GM12878 (cell line): ENCODE results near the gene NCS1. TPM values are rescaled to one million over a fixed set of nuclear protein-coding genes. Genes with fewer than 3 reads are reported as not detected.

ENCODE experiments used
- ATAC-seq: fragments of 200-7000 bp; cut with Tn5 transposase; 3 replicates; pipeline ENCODE4 v1.9.1; 2020; ENCODE audit warnings: mild to moderate bottlenecking, moderate library complexity
- BruUV-seq: library from RNA; stranded (reverse); fragments of 400-500 nt; replicated peaks from 2 replicates; lab custom pipeline; 2021; lab: Mats Ljungman, UMichigan
- CTCF ChIA-PET: fragments of 300-600 bp; sonication (Branson Sonifier 250); formaldehyde crosslinking; extraction: SDS; loops from one replicate; lab custom pipeline; 2021; ENCODE audit warnings: inconsistent platforms; lab: Yijun Ruan, JAX
- POLR2A ChIA-PET: fragments of 350-600 bp; formaldehyde crosslinking; extraction: SDS; loops from one replicate; lab custom pipeline; 2021; ENCODE audit warnings: inconsistent platforms; lab: Charles Lee
- RAD21 ChIA-PET: fragments of 300-600 bp; sonication (Branson Sonifier 250); formaldehyde crosslinking; loops from one replicate; lab custom pipeline; 2023; ENCODE audit warnings: antibody characterized with exemption; ENCODE audit not compliant: unreplicated experiment; lab: Charles Lee
- SMC1A ChIA-PET: fragments of 300-600 bp; sonication (Branson Sonifier 250); formaldehyde crosslinking; loops from one replicate; lab custom pipeline; 2023; ENCODE audit not compliant: unreplicated experiment, uncharacterized antibody; lab: Charles Lee
- DNase-seq: peaks from one replicate; pipeline ENCODE4 v3.0.0-alpha.2; 2011; ENCODE audit warnings: low read depth, low spot score
- FAIRE-seq: peaks from 3 replicates; lab custom pipeline; 2011; peaks lifted over from hg19 to GRCh38; lab: Jason Lieb, UNC
- H2AFZ ChIP-seq: 2 replicates; pipeline ENCODE4 v1.6.0; 2011; ENCODE audit warnings: low read depth, low read length, control low read depth; ENCODE audit not compliant: control insufficient read depth
- H3K27ac ChIP-seq: 2 replicates; pipeline ENCODE4 v1.5.1; 2011; ENCODE audit warnings: control low read depth; ENCODE audit not compliant: control insufficient read depth, insufficient read depth
- H3K27me3 ChIP-seq, 2 experiments: replicated peaks in 1 of 2; 2 replicates each; pipeline versions ENCODE4 v1.6.0 to v1.6.1; 2011; ENCODE audit warnings: low read length in 1 of 2; ENCODE audit not compliant: control insufficient read depth in 2 of 2, insufficient read depth in 2 of 2
- H3K36me3 ChIP-seq, 2 experiments: 2 replicates each; pipeline ENCODE4 v1.5.1; 2011; ENCODE audit warnings: low read length in 1 of 2; ENCODE audit not compliant: control insufficient read depth in 2 of 2, insufficient read depth in 2 of 2
- H3K4me1 ChIP-seq: 2 replicates; pipeline ENCODE4 v1.6.1; 2011; ENCODE audit warnings: mild to moderate bottlenecking, low read length, moderate library complexity, mixed read lengths; ENCODE audit not compliant: control insufficient read depth, insufficient read depth
- H3K4me2 ChIP-seq: 2 replicates; pipeline ENCODE4 v1.6.0; 2011; ENCODE audit warnings: control low read depth; ENCODE audit not compliant: control insufficient read depth, insufficient read depth
- H3K4me3 ChIP-seq: fragments of 200-600 bp; sonication (generic); 2 replicates; pipeline ENCODE4 v1.5.1; 2016
- H3K79me2 ChIP-seq: 2 replicates; pipeline ENCODE4 v1.6.0; 2011; ENCODE audit warnings: low read length; ENCODE audit not compliant: control insufficient read depth, insufficient read depth
- H3K9ac ChIP-seq: 2 replicates; pipeline ENCODE4 v1.8.0; 2011; ENCODE audit warnings: low read length, control low read depth, mixed read lengths; ENCODE audit not compliant: control insufficient read depth, insufficient read depth
- H3K9me3 ChIP-seq: replicated peaks from 3 replicates; pipeline ENCODE4 v1.5.1; 2011; ENCODE audit warnings: mild to moderate bottlenecking, low read length; ENCODE audit not compliant: control insufficient read depth, insufficient read depth
- H4K20me1 ChIP-seq: 2 replicates; pipeline ENCODE4 v1.6.0; 2011; ENCODE audit not compliant: control insufficient read depth, insufficient read depth
- CREM ChIP-seq: IDR thresholded peaks from 2 replicates; pipeline ENCODE4 v1.6.1; 2014; ENCODE audit warnings: antibody characterized with exemption, low read depth
- HDAC6 ChIP-seq: fragments of 200-600 bp; sonication (generic); IDR thresholded peaks from one replicate; pipeline ENCODE4 v1.8.0; 2017; ENCODE audit warnings: antibody characterized with exemption; ENCODE audit not compliant: unreplicated experiment
- MYB ChIP-seq: fragments of 150-350 bp; IDR thresholded peaks from 2 replicates; pipeline ENCODE4 v1.6.1; 2014; ENCODE audit warnings: mild to moderate bottlenecking, low read depth, low read length, borderline replicate concordance
- NR2C1 ChIP-seq: fragments of 450-650 bp; IDR thresholded peaks from 2 replicates; pipeline ENCODE4 v1.6.1; 2017; ENCODE audit warnings: antibody characterized with exemption, mild to moderate bottlenecking, moderate library complexity
- RUNX3 ChIP-seq: IDR thresholded peaks from 2 replicates; pipeline ENCODE4 v1.6.1; 2012; ENCODE audit warnings: low read length, inconsistent platforms
- SUPT20H ChIP-seq: IDR thresholded peaks from 2 replicates; pipeline ENCODE4 v1.6.1; 2011; ENCODE audit warnings: low read depth, mild to moderate bottlenecking, low read length, moderate library complexity, borderline replicate concordance; ENCODE audit not compliant: control insufficient read depth
- TCF3 ChIP-seq: IDR thresholded peaks from 2 replicates; pipeline ENCODE4 v1.6.1; 2012; ENCODE audit warnings: low read depth, mild to moderate bottlenecking, low read length, borderline replicate concordance; ENCODE audit not compliant: insufficient read depth
- whole genome bisulfite sequencing: methylation state at CpG from one replicate; pipeline ENCODE4 v1.1.6; 2016; ENCODE audit warnings: low lambda C conversion rate; ENCODE audit not compliant: insufficient replicate concordance, insufficient coverage; ENCODE audit errors: missing lambda C conversion rate; 5-methylcytosine and 5-hydroxymethylcytosine counted together
- in situ Hi-C: fragments of 300-500 bp; cut with MboI; formaldehyde crosslinking; loops from 9 replicates; pipeline ENCODE4 v1.14.3; 2018; ENCODE audit warnings: mixed read lengths
- intact Hi-C: fragments of 100-400 bp; cut with micrococcal nuclease; formaldehyde crosslinking; loops from one replicate; pipeline ENCODE4 v1.14.2; 2022; ENCODE audit not compliant: unreplicated experiment
- polyA plus RNA-seq, 11 experiments: library from polyadenylated mRNA; depleted of rRNA in 4 of 11; unstranded in 6 of 11; stranded (reverse) in 5 of 11; fragments of >200 nt; fragmentation: Nextera tagmentation in 4 of 11; fragmentation: Illumina TruSeq in 1 of 11; extraction: Ambion mirVana in 4 of 11; extraction: Trizol in 1 of 11; gene quantifications; 1 replicate in 1 of 11; 2 replicates in 10 of 11; pipeline versions ENCODE4 v1.2.1 to v1.2.3, GENCODE V29; 2011 to 2016; ENCODE audit warnings: inconsistent platforms in 2 of 11, missing spikeins in 2 of 11, low read depth in 1 of 11
- total RNA-seq, 4 experiments: library from RNA; depleted of rRNA in 3 of 4; stranded (reverse); fragments of >200 nt in 3 of 4; fragmentation: Illumina TruSeq in 1 of 4; extraction: Trizol in 1 of 4; gene quantifications; 2 replicates each; pipeline versions ENCODE4 v1.2.1 to v1.2.3, GENCODE V29; 2013 to 2021
- TF ChIP-seq, protein P1 (sequence below): fragments of 150-350 bp; IDR thresholded peaks from 2 replicates; pipeline ENCODE4 v1.6.1; 2014; ENCODE audit warnings: mild to moderate bottlenecking, low read depth, low read length
- TF ChIP-seq, protein P2 (sequence below): IDR thresholded peaks from 2 replicates; pipeline ENCODE4 v1.6.1; 2012; ENCODE audit warnings: low read depth, low read length, improper control_type of control experiment
- TF ChIP-seq, protein P3 (sequence below): fragments of 450-650 bp; IDR thresholded peaks from 2 replicates; pipeline ENCODE4 v1.6.1; 2014; ENCODE audit warnings: mild to moderate bottlenecking
- TF ChIP-seq, protein P4 (sequence below): fragments of 450-650 bp; formaldehyde crosslinking; IDR thresholded peaks from 2 replicates; pipeline ENCODE4 v1.4.0; 2022; ENCODE audit warnings: mild to moderate bottlenecking, moderate library complexity
- TF ChIP-seq, protein P5 (sequence below): fragments of 450-650 bp; IDR thresholded peaks from 2 replicates; pipeline ENCODE4 v1.6.1; 2017; ENCODE audit warnings: borderline replicate concordance

NCS1 gene
- total and polyA plus RNA-seq, 10 of the 15 experiments (the other 5 are each of a cell fraction or from before 2014, with no cell fraction given) = 0.04 to 0.22 (median 0.06) TPM; not detected in 4

DNA sequence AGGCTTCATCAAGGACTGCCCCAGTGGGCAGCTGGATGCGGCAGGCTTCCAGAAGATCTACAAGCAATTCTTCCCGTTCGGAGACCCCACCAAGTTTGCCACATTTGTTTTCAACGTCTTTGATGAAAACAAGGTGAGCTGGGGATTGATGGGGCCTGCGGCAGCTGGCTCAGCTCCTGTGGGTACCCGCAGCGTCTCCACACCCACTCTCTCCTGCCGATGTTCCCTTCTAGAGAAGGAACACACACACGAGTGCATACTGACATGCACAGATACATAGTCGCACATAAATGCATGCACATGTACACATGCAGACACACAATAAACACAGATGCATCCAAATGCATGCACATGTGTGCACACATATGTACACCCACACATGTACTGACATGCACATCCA lies 45.6 kb downstream of the NCS1 start (continued):
- TF ChIP-seq, protein P1, sequence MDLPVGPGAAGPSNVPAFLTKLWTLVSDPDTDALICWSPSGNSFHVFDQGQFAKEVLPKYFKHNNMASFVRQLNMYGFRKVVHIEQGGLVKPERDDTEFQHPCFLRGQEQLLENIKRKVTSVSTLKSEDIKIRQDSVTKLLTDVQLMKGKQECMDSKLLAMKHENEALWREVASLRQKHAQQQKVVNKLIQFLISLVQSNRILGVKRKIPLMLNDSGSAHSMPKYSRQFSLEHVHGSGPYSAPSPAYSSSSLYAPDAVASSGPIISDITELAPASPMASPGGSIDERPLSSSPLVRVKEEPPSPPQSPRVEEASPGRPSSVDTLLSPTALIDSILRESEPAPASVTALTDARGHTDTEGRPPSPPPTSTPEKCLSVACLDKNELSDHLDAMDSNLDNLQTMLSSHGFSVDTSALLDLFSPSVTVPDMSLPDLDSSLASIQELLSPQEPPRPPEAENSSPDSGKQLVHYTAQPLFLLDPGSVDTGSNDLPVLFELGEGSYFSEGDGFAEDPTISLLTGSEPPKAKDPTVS = no peak
- TF ChIP-seq HDAC6 = no peak

DNA sequence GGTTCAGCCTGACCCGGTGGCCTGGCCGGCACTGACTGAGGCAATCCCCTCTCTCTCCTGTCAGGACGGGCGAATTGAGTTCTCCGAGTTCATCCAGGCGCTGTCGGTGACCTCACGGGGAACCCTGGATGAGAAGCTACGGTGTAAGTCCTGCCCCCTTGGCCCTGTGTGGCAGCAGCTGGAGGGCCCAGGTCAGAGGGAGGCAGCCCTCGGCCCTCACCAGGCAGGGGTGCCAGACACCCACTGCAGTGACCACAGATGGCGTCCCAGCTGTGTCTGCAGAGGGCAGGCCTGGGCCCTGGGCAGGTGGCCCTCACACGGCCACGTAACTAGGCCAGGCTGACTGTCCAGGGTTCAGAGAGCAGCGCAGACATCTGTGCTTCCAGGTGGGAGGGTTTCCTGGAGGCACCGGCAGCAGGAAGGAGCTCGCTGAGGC lies 47.5 kb downstream of the NCS1 start:
- WGBS = 48% methylated on average over 16 of the region's 16 CpGs
- TF ChIP-seq, protein P2, sequence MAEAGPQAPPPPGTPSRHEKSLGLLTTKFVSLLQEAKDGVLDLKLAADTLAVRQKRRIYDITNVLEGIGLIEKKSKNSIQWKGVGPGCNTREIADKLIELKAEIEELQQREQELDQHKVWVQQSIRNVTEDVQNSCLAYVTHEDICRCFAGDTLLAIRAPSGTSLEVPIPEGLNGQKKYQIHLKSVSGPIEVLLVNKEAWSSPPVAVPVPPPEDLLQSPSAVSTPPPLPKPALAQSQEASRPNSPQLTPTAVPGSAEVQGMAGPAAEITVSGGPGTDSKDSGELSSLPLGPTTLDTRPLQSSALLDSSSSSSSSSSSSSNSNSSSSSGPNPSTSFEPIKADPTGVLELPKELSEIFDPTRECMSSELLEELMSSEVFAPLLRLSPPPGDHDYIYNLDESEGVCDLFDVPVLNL = no peak
- TF ChIP-seq MYB (no peak), NR2C1 (no peak), TCF3 (no peak), SUPT20H (no peak), HDAC6 (no peak), CREM (no peak), RUNX3 (no peak)
- TF ChIP-seq, protein P3, sequence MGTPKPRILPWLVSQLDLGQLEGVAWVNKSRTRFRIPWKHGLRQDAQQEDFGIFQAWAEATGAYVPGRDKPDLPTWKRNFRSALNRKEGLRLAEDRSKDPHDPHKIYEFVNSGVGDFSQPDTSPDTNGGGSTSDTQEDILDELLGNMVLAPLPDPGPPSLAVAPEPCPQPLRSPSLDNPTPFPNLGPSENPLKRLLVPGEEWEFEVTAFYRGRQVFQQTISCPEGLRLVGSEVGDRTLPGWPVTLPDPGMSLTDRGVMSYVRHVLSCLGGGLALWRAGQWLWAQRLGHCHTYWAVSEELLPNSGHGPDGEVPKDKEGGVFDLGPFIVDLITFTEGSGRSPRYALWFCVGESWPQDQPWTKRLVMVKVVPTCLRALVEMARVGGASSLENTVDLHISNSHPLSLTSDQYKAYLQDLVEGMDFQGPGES = no peak
- TF ChIP-seq, protein P4, sequence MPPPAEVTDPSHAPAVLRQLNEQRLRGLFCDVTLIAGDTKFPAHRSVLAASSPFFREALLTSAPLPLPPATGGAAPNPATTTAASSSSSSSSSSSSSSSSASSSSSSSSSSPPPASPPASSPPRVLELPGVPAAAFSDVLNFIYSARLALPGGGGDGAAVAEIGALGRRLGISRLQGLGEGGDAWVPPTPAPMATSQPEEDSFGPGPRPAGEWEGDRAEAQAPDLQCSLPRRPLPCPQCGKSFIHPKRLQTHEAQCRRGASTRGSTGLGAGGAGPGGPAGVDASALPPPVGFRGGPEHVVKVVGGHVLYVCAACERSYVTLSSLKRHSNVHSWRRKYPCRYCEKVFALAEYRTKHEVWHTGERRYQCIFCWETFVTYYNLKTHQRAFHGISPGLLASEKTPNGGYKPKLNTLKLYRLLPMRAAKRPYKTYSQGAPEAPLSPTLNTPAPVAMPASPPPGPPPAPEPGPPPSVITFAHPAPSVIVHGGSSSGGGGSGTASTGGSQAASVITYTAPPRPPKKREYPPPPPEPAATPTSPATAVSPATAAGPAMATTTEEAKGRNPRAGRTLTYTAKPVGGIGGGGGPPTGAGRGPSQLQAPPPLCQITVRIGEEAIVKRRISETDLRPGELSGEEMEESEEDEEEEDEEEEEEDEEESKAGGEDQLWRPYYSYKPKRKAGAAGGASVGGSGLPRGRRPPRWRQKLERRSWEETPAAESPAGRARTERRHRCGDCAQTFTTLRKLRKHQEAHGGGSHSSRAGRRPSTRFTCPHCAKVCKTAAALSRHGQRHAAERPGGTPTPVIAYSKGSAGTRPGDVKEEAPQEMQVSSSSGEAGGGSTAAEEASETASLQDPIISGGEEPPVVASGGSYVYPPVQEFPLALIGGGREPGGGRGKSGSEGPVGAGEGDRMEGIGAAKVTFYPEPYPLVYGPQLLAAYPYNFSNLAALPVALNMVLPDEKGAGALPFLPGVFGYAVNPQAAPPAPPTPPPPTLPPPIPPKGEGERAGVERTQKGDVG (CRISPR knock-in tag) = no peak
- TF ChIP-seq, protein P5, sequence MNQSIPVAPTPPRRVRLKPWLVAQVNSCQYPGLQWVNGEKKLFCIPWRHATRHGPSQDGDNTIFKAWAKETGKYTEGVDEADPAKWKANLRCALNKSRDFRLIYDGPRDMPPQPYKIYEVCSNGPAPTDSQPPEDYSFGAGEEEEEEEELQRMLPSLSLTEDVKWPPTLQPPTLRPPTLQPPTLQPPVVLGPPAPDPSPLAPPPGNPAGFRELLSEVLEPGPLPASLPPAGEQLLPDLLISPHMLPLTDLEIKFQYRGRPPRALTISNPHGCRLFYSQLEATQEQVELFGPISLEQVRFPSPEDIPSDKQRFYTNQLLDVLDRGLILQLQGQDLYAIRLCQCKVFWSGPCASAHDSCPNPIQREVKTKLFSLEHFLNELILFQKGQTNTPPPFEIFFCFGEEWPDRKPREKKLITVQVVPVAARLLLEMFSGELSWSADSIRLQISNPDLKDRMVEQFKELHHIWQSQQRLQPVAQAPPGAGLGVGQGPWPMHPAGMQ = no peak
- TF ChIP-seq, protein P1 = no peak
- Histone ChIP-seq H3K4me3 (no peak overlapping the region), H3K9me3 (no peaks in the 10 kb centered on the region), H3K36me3 (no peaks in the 10 kb centered on the region), H4K20me1 (no peaks in the 10 kb centered on the region), H3K4me2 (no peak overlapping the region), H3K9ac (no peak overlapping the region), H3K79me2 (no peaks in the 10 kb centered on the region), H3K27ac (no peak overlapping the region), H2AFZ (no peak overlapping the region), H3K27me3 (peaks cover 0 to 2% of the 10 kb centered on the region in 2 experiments; a peak in 1 of 4 replicates), H3K4me1 (no peaks in the 10 kb centered on the region)
- ChIA-PET POLR2A (no interaction called here), CTCF (interaction anchor here (1.6 kb wide), 1 partner anchor 113 kb away, joined by 4 read pairs; no protein-coding TSS in a partner anchor), RAD21 (no interaction called here), SMC1A (no interaction called here)
- DNase-seq (no peak), FAIRE-seq (no peak), ATAC-seq (no peak)
- in situ Hi-C loops = no loop called here
- no TSS peak for BruUV-seq
- intact Hi-C loops = no loop called here
